ENCODE results near the gene MACROD2.

The MACROD2 gene

GRCh38 chr20:15042723-15043122 is 1047.4 kb downstream of the MACROD2 start:
- DNase-seq (ENCODE audit: low read depth), result no peak
- TF ChIP-seq, protein P1, sequence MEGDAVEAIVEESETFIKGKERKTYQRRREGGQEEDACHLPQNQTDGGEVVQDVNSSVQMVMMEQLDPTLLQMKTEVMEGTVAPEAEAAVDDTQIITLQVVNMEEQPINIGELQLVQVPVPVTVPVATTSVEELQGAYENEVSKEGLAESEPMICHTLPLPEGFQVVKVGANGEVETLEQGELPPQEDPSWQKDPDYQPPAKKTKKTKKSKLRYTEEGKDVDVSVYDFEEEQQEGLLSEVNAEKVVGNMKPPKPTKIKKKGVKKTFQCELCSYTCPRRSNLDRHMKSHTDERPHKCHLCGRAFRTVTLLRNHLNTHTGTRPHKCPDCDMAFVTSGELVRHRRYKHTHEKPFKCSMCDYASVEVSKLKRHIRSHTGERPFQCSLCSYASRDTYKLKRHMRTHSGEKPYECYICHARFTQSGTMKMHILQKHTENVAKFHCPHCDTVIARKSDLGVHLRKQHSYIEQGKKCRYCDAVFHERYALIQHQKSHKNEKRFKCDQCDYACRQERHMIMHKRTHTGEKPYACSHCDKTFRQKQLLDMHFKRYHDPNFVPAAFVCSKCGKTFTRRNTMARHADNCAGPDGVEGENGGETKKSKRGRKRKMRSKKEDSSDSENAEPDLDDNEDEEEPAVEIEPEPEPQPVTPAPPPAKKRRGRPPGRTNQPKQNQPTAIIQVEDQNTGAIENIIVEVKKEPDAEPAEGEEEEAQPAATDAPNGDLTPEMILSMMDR (IDR thresholded peaks at IDR 0.05; ENCODE audit: control insufficient read depth, insufficient read depth, low read depth, low read length, missing control alignments), result no peak
- H3K4me3 ChIP-seq (ENCODE audit: control insufficient read depth, low read depth, low read length), result no peak overlapping the region

GRCh38 chr20:15045246-15045645 is 1049.9 kb downstream of the MACROD2 start:
- no peak for DNase-seq (ENCODE audit: low read depth)
- H3K4me3 ChIP-seq (ENCODE audit: control insufficient read depth, low read depth, low read length), result no peak overlapping the region
- TF ChIP-seq, protein P1 (IDR thresholded peaks at IDR 0.05; ENCODE audit: control insufficient read depth, insufficient read depth, low read depth, low read length, missing control alignments), result no peak

DNA sequence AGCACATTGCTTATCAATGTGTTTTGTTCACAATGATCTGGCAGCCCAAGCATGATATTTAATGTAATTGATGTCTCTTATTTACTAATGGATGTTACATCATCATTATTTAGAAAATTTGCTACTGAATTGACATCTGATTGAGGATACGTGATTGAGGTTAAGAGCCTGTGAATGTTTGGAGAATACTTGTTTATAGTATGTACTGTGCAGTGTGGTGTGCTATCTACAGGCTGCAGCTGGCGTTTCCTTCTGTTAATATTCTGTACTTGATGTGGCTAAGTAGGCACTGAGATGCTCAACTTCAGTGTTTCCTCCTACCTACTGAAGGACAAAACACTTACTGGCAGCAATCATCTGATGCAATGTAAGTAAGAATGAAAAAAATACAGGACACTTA is 1051.7 kb downstream of the MACROD2 start:
- DNase-seq (ENCODE audit: low read depth), result no peak

GRCh38 chr20:15047601-15048000 is 1052.3 kb downstream of the MACROD2 start:
- DNase-seq (ENCODE audit: low read depth), result no peak
- TF ChIP-seq, protein P1 (IDR thresholded peaks at IDR 0.05; ENCODE audit: control insufficient read depth, insufficient read depth, low read depth, low read length, missing control alignments), result no peak
- H3K4me3 ChIP-seq (ENCODE audit: control insufficient read depth, low read depth, low read length), result no peak overlapping the region

More for the DNA sequence above, 1051.7 kb downstream of the MACROD2 start:
- TF ChIP-seq, protein P1 (IDR thresholded peaks at IDR 0.05; ENCODE audit: control insufficient read depth, insufficient read depth, low read depth, low read length, missing control alignments), result no peak
- H3K4me3 ChIP-seq (ENCODE audit: control insufficient read depth, low read depth, low read length), result no peak overlapping the region

GRCh38 chr20:15056246-15056645 is 1060.9 kb downstream of the MACROD2 start:
- DNase-seq (ENCODE audit: low read depth), result no peak
- TF ChIP-seq, protein P1 (IDR thresholded peaks at IDR 0.05; ENCODE audit: control insufficient read depth, insufficient read depth, low read depth, low read length, missing control alignments), result no peak
- no peak overlapping the region for H3K4me3 ChIP-seq (ENCODE audit: control insufficient read depth, low read depth, low read length)

GRCh38 chr20:15058841-15059240 is 1063.5 kb downstream of the MACROD2 start:
- TF ChIP-seq, protein P1 (IDR thresholded peaks at IDR 0.05; ENCODE audit: control insufficient read depth, insufficient read depth, low read depth, low read length, missing control alignments), result no peak
- H3K4me3 ChIP-seq (ENCODE audit: control insufficient read depth, low read depth, low read length), result no peak overlapping the region
- no peak for DNase-seq (ENCODE audit: low read depth)

- H3K4me3 ChIP-seq (ENCODE audit: control insufficient read depth, low read depth, low read length), result no peak overlapping the region
- no peak for DNase-seq (ENCODE audit: low read depth)
- TF ChIP-seq, protein P1 (IDR thresholded peaks at IDR 0.05; ENCODE audit: control insufficient read depth, insufficient read depth, low read depth, low read length, missing control alignments), result no peak
Observed at GRCh38 chr20:15059438-15059837, 1064.1 kb downstream of the MACROD2 start.
